GM19452 (cell line): ENCODE data around the gene VIPR2.
"Not testable (repeated sequence)": the region's sequence is repeated elsewhere in the genome, so short reads cannot be mapped to it uniquely, and the experiment has no call there.

Source experiments
- ATAC-seq: cut with Tn5 transposase; IDR thresholded peaks from one replicate; pipeline ENCODE4 v1.9.1; 2021; ENCODE audit not compliant: unreplicated experiment

Gene VIPR2

DNA sequence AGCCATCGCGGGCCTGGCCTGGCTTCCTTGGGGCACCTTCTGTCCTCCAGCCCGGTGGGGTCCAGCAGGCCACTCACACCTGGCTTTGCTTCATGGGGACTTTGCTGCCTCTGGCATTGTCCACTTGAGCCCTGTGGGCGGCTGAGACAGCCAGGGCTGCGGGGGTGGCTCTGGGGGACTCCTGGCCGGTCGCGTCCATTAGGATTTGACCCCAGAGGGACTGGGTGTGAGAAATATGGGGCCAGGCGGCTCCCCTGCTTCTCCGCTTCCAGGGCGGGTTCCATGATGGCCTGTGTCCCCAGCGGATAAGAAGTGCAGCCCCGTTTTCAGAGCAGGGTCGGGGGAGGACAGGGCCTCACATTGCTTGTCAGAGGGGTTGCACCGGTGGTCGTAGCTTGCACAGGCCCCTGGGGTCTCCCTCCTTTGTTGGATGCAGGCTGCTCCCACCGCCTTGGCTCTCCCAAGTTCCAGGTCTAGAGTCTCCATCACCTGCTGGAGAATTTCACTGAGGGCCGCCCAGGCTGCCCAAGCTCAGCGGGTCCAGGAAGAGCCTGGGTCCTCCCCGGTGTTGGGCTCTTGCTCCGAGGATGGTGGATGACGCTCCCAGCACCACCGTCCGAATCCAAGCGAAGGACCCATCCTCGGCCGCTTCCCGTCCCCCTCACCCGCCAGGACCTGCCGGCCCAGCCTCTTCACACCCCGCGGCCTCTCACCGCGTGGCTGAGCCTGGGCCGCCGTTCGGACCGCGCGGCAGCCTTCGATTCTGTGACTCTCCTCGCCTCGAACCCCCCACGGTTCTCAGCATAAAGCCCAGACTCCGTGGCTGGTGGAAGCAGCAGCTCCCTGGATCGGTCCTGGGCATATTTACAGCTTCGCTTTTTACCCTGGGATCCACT is 148.2 kb downstream of the VIPR2 start:
- ATAC-seq: no peak

GRCh38 chr7:158995514-158995913 is 149.2 kb downstream of the VIPR2 start:
- no peak for ATAC-seq

DNA sequence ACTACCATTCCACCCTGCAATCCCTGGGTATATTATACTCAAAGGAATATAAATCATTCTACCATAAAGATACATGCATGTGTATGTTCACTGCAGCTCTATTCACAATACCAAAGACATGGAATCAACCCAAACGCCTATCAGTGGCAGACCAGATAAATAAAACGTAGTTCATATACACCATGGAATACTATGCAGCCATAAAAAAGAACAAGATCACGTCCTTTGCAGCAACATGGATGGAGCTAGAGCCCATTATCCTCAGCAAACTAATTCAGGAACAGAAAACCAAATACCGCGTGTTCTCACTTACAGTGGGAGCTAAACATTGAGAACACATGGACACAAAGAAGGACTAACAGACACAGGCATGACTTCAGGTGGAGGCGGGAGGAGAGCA is 150.0 kb downstream of the VIPR2 start:
- no peak for ATAC-seq

DNA sequence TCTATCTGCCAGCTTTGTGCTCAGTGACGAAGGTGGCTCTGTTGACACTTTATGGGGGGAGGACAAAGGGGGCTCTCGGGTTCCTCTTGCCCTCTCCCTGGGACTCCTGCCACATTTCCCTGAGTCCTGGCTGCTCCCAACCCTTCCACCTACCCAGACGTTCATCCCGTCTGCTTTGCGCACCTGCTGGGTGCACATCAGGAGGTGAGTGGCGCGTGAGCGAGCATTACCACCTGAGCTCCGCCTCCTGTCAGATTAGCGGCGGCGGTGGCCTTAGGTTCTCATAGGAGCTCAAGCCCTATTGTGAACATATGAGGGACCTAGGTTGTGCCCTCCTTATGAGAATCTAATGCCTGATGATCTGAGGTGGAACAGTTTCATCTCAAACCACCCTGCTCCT is 151.1 kb downstream of the VIPR2 start:
- no peak for ATAC-seq

- ATAC-seq: no peak
Measured at GRCh38 chr7:158992759-158993158, 151.9 kb downstream of the VIPR2 start.

GRCh38 chr7:158991824-158992621 is 152.6 kb downstream of the VIPR2 start:
- no peak for ATAC-seq

DNA sequence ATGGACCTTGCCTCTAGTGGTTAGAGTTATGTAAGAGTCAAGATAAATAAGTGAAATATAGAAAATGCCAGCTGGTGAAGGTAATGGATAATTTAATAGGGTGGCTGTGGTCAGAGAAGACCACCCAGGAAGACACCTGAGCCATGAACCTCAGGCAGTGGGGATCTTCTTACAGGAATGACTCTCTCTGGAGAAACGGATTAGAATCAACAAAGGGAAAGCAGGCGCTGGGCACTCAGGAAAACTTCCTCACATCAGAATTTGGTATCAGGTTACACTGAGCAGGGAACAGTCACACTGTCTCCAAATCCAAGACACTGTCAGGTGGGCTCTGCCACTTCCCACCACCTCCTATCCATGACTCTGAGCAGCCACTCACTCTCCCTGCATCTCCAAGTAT is 155.7 kb downstream of the VIPR2 start:
- no peak for ATAC-seq

GRCh38 chr7:158988302-158988862 is 156.3 kb downstream of the VIPR2 start:
- ATAC-seq: no peak

- no peak for ATAC-seq
Measured at GRCh38 chr7:158987691-158988090, 157.0 kb downstream of the VIPR2 start.

DNA sequence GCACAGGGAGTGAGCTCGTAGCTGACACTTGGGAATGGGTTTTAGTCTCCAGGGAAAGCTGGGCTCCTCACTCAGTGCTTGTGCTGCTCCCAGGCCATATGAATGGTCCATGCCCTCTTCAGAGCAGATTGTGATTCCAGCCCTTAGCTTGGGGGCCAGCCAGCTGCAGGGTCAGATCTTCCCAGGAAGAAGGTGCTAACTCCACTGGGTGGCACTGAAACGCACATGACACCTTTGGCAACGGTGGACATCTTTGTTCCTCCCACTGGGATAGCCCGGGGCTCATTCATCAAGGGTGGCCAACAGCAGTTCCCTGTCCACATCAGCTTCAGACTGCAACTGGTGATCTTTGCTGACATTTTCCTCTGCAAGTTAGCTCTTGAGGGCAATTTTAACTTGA is 159.1 kb downstream of the VIPR2 start:
- no peak for ATAC-seq

GRCh38 chr7:158984007-158984406 is 160.7 kb downstream of the VIPR2 start:
- ATAC-seq: not testable (repeated sequence)

DNA sequence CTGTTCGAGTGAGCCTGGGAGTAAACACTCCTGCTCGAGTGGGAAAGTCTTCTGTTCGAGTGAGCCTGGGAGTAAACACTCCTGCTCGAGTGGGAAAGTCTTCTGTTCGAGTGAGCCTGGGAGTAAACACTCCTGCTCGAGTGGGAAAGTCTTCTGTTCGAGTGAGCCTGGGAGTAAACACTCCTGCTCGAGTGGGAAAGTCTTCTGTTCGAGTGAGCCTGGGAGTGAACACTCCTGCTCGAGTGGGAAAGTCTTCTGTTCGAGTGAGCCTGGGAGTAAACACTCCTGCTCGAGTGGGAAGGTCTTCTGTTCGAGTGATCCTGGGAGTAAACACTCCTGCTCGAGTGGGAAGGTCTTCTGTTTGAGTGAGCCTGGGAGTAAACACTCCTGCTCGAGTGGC is 162.6 kb downstream of the VIPR2 start:
- ATAC-seq: not testable (repeated sequence)

DNA sequence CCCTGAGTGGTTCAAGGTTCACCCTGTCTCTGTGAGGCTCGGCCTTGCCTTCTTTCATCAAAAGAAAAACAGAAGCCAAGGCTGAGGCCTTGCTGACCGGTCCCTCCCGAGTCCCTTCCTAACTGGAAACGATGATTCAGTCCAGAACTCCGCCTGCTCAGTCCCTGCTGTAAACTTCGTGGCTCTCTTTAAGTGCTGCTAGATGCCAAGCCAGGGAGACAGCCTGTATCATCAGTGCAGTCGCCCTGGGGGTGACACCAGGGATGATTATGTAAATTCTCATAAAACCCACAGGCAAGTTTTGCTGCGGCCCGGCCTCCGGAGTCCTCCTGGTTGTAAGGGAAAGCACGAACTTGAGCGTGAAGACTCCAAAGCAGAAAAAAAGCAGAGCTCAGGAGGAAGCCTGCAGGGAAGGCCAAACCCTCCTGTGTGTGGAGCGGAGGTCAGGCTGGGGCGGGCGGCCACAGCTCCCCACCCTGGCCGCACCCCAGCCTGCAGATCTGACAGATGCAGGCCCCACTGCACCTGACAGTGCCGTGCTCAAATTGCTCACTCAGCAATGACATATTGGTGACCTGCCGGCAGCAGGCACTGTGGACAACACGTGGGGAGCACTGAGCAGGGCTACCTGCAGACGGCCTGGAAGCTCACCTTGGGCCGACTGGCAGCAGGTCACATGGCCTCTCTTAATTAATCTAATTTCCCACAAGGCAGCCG is 164.9 kb downstream of the VIPR2 start:
- ATAC-seq: no peak

- no peak for ATAC-seq
Measured at GRCh38 chr7:158979023-158979529, 165.6 kb downstream of the VIPR2 start.
